Cerebellar nuclear complex (tissue), 1 donor: ENCODE data around the gene EYS.

Source experiments
- DNase-seq, 2 experiments: peaks; one replicate each; lab custom pipeline; 2025; lab: John Stamatoyannopoulos, UW

Gene EYS

DNA sequence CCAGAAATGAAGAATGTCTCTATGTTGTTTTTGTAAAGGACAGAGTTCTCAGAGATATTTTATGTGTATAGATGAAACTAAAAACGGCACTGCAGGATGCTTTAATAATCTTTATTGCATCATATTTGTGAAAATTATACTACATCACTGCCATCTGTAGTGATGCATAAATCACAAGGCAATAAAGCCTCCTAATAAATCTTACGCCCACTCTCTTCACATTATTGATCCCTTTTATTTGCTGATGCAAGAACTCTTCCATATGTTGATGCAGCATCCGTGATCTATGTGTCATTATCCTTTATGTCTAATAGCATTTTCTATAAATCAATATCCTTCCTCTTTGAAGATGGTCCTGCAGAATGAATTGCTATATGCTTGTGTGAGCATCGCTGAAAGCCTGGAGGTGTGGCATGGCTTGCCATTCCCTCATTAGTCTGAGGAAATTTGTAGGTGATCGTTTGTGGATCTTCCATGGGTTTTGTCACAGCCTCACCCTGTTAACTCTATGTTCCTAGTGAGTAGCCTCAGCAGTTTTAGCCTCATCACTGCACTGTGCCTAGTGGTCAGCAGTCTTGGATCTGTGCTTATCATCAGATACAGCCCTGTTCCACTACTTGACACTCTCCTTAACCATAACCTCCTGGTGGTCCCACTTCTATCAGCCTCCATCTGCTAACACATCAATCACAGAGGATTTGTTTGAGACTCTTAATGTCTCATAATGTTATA is 983.5 kb downstream of the EYS start:
- DNase-seq = no peak

DNA sequence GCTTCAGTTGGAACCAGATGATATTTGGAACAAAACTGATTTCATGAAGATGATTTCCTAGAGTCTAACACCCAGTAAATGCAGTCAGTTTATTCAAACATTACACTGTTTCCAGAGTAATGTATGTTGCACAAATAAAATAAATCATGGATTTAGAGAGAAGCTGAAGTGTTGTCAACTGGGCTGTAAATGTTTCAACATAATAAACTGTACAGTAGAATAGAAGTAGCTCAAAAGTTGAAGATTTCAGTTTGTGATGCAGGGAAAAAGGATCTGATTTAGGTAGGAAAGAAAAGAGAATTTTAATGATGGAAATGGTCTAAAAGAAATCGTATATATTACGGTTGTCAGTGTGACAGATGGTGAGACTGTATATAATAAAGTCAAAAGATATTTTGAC is 985.2 kb downstream of the EYS start:
- no peak for DNase-seq

DNA sequence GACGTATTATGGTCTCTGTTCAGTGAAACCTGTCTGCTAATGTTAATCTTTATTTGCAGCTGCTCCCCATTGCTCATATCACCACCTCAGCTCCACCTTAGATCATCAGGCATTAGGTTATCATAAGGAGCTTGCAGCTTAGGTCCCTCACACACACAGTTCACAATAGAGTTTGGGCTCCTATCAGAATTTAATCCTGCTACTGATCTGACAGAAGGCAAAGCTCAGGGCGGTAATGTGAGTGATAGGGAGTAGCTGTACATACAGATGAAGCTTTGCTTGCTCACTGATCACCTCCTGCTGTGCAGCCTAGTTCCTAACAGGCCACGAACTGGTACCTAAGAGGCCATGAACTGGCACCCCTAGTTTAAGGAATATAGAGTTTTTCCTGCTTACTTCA is 989.7 kb downstream of the EYS start:
- DNase-seq = no peak

DNA sequence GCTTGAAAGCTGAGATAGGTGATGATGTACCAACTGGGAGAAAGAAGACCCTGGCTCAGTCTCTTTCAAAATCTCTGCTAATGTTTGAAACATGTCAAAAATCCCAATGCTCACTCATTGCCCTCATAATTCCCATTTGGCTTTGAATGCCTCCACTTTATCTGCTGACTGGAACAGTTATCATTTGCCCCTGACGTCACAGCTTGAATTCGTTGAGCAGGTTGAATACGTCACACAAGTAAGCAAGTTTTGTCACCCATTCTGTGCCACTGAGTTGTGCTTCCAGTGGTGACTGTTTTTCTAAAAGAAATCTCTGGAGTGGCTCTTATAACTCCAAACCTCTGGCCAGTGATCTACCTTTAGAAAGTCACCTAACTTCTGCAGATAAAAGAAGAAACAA is 991.4 kb downstream of the EYS start:
- no peak for DNase-seq

DNA sequence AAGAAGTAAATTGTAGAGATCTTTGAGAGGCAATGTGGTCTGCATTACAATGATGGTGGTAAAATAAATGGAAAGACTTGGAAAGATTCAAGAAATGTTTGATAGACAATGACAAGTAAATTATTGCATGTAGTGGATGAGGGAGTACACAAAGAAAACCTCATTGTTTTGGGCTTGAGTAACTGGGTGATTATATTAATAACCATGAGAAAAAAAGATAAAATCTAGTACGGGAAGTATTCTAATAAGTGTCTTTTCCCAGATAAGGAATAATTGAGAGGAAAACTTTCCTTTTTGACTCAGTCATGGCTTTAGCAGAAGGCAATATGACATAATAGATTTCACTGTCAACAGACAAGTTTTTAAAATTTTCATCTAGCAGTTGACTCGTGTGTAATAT is 993.0 kb downstream of the EYS start:
- DNase-seq = no peak

DNA sequence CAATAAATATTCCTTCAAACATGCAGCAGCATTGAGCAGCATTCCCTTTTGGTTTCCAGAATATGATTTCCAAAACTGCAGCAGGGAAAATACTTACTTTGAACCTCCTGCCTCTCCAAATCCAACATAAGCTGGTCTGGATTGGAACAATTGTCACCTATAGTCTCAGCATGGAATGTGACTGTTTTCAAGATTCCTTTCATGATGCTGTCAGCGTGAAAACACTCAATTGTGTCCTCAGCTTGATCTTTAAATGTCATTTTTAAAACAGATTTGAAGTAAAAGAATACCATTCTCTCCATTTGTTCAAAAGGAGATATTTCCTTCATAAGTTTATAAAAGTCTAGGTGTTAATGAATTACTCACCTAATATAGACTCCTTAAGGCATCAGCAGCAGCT is 993.9 kb downstream of the EYS start:
- DNase-seq = no peak

DNA sequence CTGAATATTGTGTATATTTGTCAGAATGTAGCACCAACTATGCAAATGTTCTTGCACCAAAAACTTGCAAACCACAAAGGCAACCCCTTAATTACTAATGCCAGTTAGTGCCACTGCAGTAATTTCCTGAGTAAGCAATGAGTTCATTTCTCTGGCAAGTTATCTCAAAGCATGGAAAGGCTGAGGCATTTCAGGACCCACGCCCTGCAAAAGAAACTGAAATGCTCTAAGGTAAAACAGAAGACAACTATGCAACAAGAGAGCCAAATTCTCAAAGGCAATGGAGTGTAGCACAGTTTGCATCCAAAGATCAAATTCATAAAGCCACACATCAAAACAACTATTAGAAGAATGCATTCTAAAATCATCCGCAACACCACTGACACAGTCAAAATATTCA is 994.4 kb downstream of the EYS start:
- no peak for DNase-seq

DNA sequence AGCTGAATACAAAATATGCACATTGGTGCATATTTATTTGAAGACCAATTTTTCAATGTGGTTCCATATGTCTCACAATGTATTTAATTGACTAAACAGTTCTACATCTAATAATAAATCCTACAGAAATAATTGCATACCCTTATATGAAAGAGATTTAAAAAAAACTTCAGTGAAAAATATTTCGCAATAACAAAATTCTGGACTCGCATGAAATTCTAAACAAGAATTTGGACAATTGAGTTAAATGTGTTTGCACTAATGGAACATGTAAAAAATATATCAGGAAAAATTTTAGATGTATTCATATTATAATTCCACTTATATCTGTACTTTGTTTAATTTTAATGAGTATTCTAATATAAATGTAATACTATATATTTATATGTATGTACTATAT is 1003.1 kb downstream of the EYS start:
- DNase-seq = no peak

DNA sequence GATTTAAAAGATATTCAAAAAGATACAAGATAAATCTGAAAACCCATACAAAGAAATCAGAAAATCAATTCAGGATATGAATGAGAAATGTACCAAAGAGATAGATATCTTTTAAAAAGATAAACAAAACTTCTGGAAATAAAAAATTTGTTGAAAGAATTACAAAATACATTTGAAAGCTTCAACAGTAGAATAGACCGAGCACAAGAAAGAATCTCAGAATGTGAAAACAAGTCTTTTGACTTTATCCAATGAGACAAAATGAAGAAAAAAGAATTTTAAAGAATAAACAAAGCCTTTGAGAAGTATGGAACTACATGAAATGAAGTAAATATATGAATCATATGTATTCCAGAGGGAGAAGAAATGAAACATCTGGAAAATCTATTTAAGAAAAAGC is 1011.0 kb downstream of the EYS start:
- DNase-seq = no peak

DNA sequence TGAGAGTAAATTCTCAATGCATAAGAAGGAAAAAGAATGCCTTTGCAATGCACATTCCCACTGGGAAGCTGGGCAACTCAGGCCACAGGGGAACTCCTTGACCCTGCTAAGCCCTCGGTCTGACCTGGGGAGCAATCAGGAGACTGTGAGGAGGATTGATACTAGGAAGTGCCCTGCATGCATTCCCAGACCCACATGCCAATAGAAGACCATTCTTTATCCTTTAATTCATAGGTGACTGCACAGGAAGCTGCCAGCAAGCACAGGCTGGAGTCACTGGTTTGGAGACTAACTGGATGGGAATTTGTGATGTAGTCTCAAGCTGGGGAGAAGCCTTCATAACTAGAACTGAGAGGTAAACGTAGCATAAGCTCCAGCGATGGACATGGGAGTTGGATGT is 1012.7 kb downstream of the EYS start:
- no peak for DNase-seq

DNA sequence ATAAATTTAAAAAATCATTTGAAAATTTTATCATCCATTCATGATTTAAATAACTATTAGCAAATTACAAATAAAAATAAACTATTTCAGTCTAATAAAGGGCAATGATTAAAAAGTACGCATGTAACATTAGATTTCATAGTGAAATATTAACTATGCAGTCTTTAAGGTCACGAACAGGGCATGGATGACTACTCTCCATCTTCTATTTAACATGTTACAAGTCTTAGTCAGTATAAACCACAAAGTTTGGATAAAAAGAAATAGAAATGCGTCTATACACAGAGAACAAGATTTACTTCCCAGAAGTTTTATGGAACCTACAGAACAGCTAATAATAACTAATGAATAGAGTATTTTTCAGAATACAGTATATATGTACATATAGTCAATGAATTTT is 1016.0 kb downstream of the EYS start:
- DNase-seq = no peak

DNA sequence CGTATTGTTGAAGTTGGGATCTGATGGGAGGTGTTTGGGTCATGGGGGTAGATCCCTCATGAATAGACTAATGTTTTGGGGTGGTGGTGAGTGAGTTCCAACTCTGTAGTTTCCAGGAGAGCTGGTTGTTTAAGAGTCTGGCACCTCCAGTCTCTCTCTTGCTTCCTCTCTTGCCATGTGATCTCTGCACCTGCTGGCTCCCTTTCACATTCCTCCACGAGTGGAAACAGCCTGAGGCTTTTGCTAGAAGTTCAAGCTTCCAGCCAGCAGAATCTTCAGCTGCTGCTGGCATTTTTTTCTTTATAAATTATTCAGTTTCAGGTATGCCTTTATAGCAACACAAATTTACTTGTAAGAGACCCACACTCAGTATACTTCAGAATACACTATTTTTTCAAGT is 1021.6 kb downstream of the EYS start:
- DNase-seq = no peak

DNA sequence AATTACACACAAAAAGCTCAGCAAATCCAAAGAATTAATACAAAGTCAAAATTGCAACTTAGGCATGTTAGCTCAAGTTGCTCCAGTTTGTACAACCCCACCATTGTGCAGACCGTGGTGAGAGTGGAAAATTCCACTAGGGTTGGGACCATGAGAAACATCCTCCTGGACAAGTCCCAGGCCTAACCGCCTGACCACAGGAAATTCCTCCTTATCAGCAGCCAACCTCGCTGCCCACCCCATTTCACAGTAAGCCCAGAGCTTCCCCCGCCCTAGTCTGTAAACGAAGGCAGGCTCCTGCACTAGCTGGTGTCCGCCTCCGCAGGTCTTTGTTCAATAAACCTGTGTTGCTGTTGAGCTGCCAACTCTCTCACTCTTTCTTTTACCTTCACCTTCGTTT is 1023.3 kb downstream of the EYS start:
- no peak for DNase-seq

DNA sequence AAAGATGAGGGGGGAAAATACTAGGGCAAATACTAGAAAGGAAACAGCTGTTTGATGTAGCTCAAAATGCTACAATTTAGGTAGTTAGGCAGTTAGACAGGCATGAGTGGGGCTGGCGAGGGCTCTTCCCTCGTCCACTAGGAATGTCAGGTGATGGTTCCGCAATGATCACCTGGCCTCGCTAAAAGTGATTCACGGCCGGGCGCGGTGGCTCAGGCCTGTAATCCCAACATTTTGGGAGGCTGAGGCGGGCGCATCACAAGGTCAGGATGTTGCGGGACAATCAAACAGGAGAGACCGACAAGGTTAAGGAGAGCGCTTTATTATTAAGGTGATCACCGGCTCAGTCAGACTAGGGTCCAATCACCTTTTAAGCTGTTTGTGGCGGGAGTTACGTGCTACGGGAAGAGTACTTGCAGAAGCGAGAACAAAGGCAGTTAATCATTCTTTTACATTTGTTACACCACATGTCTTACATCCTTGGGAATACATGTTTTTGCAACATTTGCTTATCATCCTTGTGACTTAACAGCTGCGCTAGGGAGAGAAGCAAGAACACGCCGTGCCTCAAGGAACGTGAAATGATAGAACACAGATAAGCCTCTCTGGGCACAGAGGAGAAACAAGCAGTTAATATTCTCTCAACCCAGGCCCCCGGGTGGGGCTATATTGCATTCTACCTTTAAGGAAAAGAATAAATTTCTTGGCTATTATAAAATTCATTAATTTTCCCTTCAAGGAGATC is 1025.4 kb downstream of the EYS start:
- no peak for DNase-seq

DNA sequence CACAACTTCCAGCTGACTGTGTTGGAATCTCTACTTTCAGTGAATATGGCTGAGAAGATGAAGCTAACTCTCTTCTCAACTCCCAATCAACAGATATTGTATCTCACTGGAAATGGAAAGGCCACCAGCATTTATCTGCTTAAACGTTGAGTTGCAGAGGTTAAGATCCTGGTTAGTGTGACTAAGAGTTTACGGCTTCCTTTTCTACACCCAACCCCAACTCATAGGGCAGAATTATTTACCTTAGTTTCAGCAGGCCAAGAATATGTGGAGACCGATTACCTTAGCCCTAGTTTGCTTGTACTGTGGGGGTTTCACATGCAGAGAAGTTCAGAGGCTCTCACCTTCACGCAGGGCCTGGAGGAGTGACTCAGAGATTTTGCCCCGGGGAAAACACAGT is 1026.6 kb downstream of the EYS start:
- DNase-seq = no peak

DNA sequence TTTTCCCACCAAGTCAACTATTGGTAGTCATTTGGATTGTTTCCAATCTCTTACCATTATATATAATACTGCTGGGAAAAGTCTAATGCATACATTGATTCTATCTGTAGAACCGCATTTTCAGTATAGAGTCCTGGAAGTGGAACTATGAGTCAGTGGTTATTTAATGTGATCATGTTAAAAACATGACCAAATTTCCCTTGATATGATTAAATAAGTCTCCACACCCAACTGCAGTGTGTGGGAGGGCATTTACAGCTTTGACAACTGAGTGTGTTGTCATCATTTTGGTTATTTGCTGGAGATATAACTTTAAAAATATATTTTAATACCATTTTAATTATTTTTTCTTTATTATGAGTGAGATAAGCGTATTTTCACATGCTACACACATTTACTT is 1027.6 kb downstream of the EYS start:
- DNase-seq = no peak

DNA sequence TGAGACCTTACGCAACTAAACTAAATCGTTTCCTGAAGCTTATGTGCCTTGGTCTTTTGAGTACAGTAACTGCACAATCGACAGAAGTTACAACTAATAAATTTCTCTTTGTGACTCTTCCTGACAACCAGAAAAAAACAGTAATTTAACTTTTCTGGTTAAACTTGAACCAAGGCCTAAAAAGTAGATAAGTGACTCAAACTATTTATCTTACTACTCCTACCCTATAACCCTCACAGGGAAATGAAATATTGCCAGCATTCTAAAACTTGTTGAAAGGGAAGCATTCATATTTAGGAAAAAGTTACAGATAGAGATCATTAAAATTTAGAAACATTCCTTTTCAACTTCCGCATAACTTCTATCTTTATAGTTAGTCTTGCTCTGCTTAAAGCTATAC is 1034.4 kb downstream of the EYS start:
- DNase-seq = no peak

DNA sequence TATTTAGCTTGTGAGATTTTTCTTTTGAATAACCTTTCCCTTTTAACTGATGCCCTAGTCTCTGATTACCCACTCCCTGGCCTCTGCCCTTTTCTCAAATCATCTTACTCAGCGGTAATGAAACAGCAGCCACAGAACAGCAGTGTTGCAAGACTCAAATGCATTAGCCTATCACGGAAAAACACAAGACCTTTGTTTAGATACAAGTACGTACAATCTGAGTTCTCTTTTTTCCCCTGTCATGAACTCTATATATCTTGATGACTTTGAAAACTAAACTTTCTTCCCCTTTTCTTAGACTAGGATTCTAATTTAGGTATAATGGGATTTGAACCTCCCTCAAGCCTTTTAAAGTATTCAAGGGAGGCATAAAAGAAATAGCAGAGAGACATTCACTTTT is 1034.9 kb downstream of the EYS start:
- no peak for DNase-seq

DNA sequence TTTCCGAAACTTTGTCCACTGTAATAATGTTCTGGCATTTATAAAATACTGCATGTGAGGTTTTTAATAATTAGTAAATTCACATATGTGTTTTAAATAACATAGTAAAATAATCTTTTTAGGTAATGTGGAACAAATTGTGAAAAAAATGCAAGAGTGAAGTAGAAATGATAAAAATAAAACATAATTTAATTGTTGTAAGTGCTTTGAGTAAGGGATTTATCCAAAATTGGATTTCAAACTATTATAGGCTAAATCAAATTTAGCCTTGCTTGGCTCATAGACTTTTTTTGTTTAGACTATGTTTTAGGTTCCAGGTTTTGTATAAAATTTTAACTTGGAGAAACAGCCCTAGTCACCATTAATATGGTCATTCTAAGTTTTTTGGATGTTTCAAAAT is 1041.9 kb downstream of the EYS start:
- no peak for DNase-seq

DNA sequence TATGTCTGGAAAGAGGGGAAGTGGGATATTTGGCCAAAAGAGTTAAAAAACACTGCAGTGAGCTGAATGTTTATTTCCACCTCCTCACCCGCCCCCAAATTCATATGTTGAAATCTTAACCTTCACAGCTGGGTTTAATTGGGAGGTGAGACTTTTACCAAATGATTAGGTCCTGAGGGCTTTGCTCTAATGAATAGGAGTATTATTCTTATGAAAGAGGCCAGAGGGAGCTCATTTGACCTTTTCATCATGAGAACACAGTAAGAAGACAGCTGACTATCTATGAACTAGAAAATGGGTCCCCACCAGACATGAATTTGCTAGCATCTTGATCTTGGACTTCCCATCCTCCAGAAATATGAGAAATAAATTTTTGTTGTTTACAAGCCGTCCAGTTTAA is 1042.5 kb downstream of the EYS start:
- no peak for DNase-seq

DNA sequence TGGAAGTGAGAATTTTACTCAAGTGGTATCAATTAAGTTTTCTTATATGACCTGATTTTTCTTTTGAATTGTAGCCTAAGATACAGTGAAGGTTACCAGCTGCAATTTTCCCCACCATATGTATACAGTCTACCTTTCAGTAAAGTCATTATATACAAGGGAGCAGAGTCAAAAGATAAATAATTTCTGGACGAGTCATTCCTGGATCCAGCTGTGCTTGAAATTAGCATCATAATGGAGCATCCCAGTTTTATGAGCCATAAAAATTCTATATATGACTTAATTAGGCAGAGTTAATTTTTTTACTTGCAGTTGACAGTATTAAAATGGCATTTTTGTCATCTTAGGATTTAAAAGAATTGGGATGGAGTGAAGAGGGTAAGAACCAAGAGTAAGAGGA is 1063.0 kb downstream of the EYS start:
- DNase-seq = no peak

DNA sequence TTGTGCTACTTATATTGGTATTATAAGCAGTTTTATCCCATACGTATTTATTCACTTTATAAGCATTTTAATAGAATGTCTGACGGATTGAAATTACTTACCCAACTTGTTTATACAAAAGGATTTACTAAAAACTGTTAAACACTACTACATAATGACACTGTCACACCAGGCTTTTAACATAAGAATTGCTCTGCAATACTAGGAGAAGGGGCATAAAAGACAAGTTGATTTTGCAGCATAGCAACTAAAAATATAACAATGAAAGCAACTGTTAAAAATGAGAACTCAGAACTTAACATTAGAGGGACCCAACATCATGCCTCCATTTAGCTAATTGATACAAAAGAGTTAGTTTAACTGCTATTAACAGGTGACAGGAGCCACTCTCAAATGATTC is 1076.1 kb downstream of the EYS start:
- no peak for DNase-seq

DNA sequence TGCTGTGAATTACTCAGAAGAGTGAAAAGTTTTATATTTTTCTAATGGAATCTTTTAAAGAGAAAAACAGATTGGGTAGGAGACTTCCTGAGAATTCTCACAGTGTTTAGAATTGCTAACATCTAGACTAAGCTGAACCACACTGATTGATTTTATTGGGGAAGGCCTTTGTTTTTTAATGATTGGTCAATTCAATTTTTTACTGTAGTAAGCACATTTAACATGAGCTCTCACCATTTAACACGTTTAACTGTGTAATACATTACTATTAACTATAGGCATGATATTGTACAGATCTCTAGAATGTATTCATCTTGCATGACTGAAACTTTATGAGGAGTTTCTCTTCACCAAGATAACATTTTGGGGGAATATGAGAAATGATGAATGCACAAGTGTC is 1084.1 kb downstream of the EYS start:
- no peak for DNase-seq

DNA sequence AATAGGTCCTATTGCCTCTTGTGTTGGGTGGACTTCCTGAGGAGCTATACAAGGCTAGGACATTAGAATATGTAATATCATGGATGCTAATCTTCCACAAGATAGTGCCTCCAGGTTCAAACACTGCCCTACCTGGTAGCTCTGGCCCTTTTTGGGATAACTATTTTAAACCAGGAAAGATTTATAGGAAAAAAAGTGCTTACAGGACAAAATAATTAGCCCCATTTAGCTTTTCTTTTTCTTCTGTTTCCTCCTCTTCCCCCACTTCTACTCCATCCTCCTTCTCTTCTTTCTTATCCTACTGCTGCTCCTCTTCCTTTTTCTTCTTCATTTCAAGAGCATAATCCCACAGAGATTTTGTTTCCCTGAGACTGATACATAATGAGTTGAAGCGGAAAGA is 1104.0 kb downstream of the EYS start:
- DNase-seq = no peak
